Gastrocnemius medialis (tissue), 4 donors: ENCODE measurements around the gene NR6A1. TPM values are rescaled to one million over a fixed set of nuclear protein-coding genes. Genes with fewer than 3 reads are reported as not detected.
"Not testable (repeated sequence)": the region's sequence is repeated elsewhere in the genome, so short reads cannot be mapped to it uniquely, and the experiment has no call there.

ENCODE experiments used
- ATAC-seq, 2 donors: fragments of 150-250 bp; one replicate each; pipeline ENCODE4 v1.9.1; 2016
- DNase-seq, 2 donors: peaks; one replicate each; pipeline ENCODE4 v3.0.0-alpha.2; 2019
- H3K27ac ChIP-seq, 4 donors: fragments of 200-600 bp; sonication (generic); 1 replicate in 1 of 4; 2 replicates in 3 of 4; pipeline ENCODE4 v1.5.1; 2016 to 2018; ENCODE audit warnings: mild to moderate bottlenecking in 2 of 4, moderate library complexity in 1 of 4
- H3K27me3 ChIP-seq, 3 donors: fragments of 200-600 bp; sonication (generic) in 2 of 3; 1 replicate in 1 of 3; 2 replicates in 2 of 3; pipeline versions ENCODE4 v1.5.1 to v1.6.0; 2016 to 2019; ENCODE audit warnings: mild to moderate bottlenecking in 1 of 3, moderate library complexity in 1 of 3
- H3K36me3 ChIP-seq, 2 donors: fragments of 200-600 bp; sonication (generic) in 1 of 2; one replicate each; pipeline ENCODE4 v1.5.1; 2017 to 2018
- H3K4me1 ChIP-seq, 2 donors: fragments of 200-600 bp; sonication (generic) in 1 of 2; one replicate each; pipeline ENCODE4 v1.5.1; 2016 to 2017; ENCODE audit warnings: mild to moderate bottlenecking in 2 of 2
- H3K4me3 ChIP-seq, 4 donors: fragments of 200-600 bp; sonication (generic) in 3 of 4; 1 replicate in 1 of 4; 2 replicates in 3 of 4; pipeline ENCODE4 v1.5.1; 2016 to 2019; ENCODE audit warnings: mild to moderate bottlenecking in 2 of 4
- H3K9me3 ChIP-seq, 3 donors: fragments of 200-600 bp; sonication (generic) in 2 of 3; 1 replicate in 1 of 3; 2 replicates in 2 of 3; pipeline ENCODE4 v1.5.1; 2016 to 2019
- CTCF ChIP-seq, 5 experiments: fragments of 450-650 bp in 3 of 5; fragments of 200-600 bp in 2 of 5; sonication (generic) in 2 of 5; IDR thresholded peaks in 4 of 5; conservative IDR thresholded peaks in 1 of 5; 1 replicate in 4 of 5; 2 replicates in 1 of 5; pipeline ENCODE4 v1.5.1; 2016 to 2019; ENCODE audit warnings: antibody characterized with exemption in 5 of 5, mild to moderate bottlenecking in 3 of 5, moderate library complexity in 3 of 5
- POLR2A ChIP-seq, 2 donors: fragments of 450-650 bp; IDR thresholded peaks; one replicate each; pipeline ENCODE4 v1.6.1; 2017; ENCODE audit warnings: antibody characterized with exemption in 2 of 2, mild to moderate bottlenecking in 2 of 2, moderate library complexity in 2 of 2
- in situ Hi-C, 4 donors: fragments of 200-750 bp; cut with MboI; loops; one replicate each; pipeline versions ENCODE4 v1.15.0 to v1.8.0; 2017; ENCODE audit warnings: low sequenced_read_pairs in 4 of 4
- intact Hi-C: fragments of 100-400 bp; cut with DNase I; formaldehyde crosslinking; loops from one replicate; pipeline ENCODE4 v1.15.1; 2023; ENCODE audit warnings: low total_unique reads
- total RNA-seq, 4 donors: library from RNA; depleted of rRNA; stranded (reverse); fragments of >200 nt; gene quantifications; one replicate each; pipeline versions ENCODE4 v1.1.0 to v1.2.3, GENCODE V29; 2016

NR6A1 gene
- total RNA-seq, 4 donors from 2014 or later = 0.58 to 5.6 (median 2.1) TPM

GRCh38 chr9:124776618-124776953 is 5.5 kb upstream of the NR6A1 start:
- peak in 1 of 2 donors; percentile 52 for DNase-seq
- peaks cover 23 to 28% of the 10 kb centered on the region in 2 donors for H3K4me1 ChIP-seq
- peak; percentile 31 to 42 for ATAC-seq
- intact Hi-C loops = loop anchor here (2.0 to 10.0 kb wide), 2 partner anchors 18 to 468 kb away; partner anchors contain the start of gene HSPA5
- peak overlapping the region; percentile 37 to 73 (median 52) for H3K4me3 ChIP-seq
- no peaks in the 10 kb centered on the region for H3K27me3 ChIP-seq
- no peaks in the 10 kb centered on the region for H3K9me3 ChIP-seq
- no peaks in the 10 kb centered on the region for H3K36me3 ChIP-seq
- H3K27ac ChIP-seq = peak overlapping the region in 3 of 4 donors; percentile 23 to 53 (median 51)
- TF ChIP-seq POLR2A (IDR thresholded peaks at IDR 0.05) = no peak
- no peak for TF ChIP-seq CTCF (IDR thresholded peaks at IDR 0.05 in 4 of 5, conservative IDR thresholded peaks at IDR 0.05 in 1 of 5)
- in situ Hi-C loops = no loop called here

GRCh38 chr9:124774129-124774978 is 3.2 kb upstream of the NR6A1 start:
- peak; percentile 85 to 94 (median 88) for TF ChIP-seq CTCF (IDR thresholded peaks at IDR 0.05 in 4 of 5, conservative IDR thresholded peaks at IDR 0.05 in 1 of 5)
- TF ChIP-seq POLR2A (IDR thresholded peaks at IDR 0.05) = no peak
- in situ Hi-C loops = loop anchor here (5.0 to 25.0 kb wide), 6 partner anchors 73 to 613 kb away; partner anchors contain the start of genes SCAI (in 2 of the 4) and WDR38 (in 2 of the 4)
- peak; percentile 8 to 32 for ATAC-seq

DNA sequence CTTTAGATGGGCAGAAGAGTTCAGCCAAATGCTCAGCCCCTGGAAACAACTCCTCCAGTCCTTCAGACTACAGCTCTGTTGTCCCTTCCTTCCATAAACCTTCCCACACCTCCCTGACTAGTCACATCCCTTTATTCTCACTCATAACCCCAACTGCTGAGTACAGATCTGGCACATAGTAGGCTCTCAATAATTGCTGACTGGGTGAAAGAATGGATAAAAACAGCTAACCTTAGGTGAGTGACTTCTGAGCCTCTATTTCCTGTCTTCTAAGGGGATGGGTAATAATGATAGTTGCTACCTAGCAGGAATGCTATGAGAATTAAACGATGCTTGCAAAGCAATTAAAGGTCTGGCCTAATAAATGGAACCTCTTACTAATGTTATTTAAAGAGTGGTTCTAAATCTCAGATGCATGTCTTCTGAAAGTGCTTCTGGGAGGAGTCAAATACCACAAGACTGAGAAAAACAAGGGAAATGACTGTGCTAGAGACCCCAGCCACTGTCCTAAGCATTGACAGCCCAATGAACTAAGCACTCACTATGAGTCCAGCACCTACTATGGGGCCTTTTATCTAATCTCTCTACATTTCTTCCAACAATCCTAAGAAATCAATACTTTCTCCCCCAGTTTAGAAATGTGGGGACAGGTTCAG is 2.5 kb upstream of the NR6A1 start:
- H3K9me3 ChIP-seq = no peaks in the 10 kb centered on the region
- H3K27ac ChIP-seq = peak overlapping the region in 1 of 4 donors; percentile 24
- TF ChIP-seq CTCF (IDR thresholded peaks at IDR 0.05 in 4 of 5, conservative IDR thresholded peaks at IDR 0.05 in 1 of 5) = no peak
- TF ChIP-seq POLR2A (IDR thresholded peaks at IDR 0.05) = no peak
- peaks cover 23 to 24% of the 10 kb centered on the region in 2 donors for H3K4me1 ChIP-seq
- intact Hi-C loops (loop anchor here (5.0 to 10.0 kb wide), 2 partner anchors 369 to 471 kb away; partner anchors contain the start of genes HSPA5 and SCAI), in situ Hi-C loops (loop anchor here (5.0 to 25.0 kb wide), 6 partner anchors 74 to 614 kb away; partner anchors contain the start of genes SCAI (in 2 of the 4) and WDR38 (in 2 of the 4))
- DNase-seq (no peak), ATAC-seq (no peak)
- H3K4me3 ChIP-seq = no peak overlapping the region
- no peaks in the 10 kb centered on the region for H3K36me3 ChIP-seq
- H3K27me3 ChIP-seq = peaks cover 8 to 14% (median 10%) of the 10 kb centered on the region in 3 donors

More at GRCh38 chr9:124774129-124774978, 3.2 kb upstream of the NR6A1 start:
- Histone ChIP-seq H3K4me3 (no peak overlapping the region), H3K27me3 (peaks cover 5 to 7% (median 6%) of the 10 kb centered on the region in 3 donors), H3K9me3 (no peaks in the 10 kb centered on the region), H3K36me3 (no peaks in the 10 kb centered on the region), H3K4me1 (peaks cover 26 to 28% of the 10 kb centered on the region in 2 donors), H3K27ac (peak overlapping the region; percentile 24 to 65 (median 44))
- peak; percentile 66 to 79 for DNase-seq
- intact Hi-C loops = loop anchor here (5.0 to 10.0 kb wide), 2 partner anchors 368 to 470 kb away; partner anchors contain the start of genes HSPA5 and SCAI

DNA sequence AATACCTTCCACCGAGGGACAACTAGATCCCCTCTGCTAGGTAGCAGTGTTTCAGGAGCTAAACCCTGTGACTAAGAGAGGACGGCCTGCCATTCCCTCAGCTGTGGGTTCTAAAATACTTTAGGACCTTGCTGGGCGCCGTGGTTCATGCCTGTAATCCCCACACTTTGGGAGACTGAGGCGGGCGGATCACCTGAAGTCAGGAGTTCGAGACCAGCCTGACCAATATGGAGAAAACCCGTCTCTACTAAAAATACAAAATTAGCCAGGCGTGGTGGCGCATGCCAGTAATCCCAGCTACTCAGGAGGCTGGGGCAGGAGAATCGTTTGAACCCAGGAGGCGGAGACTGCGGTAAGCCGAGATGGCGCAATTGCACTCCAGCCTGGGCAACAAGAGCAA is 1.8 kb upstream of the NR6A1 start:
- ATAC-seq, H3K36me3 ChIP-seq, DNase-seq, H3K9me3 ChIP-seq, H3K4me3 ChIP-seq: not testable (repeated sequence)
- Histone ChIP-seq H3K4me1 (peaks cover 23 to 24% of the 10 kb centered on the region in 2 donors), H3K27ac (peak overlapping the region; percentile 77 to 87 (median 80)), H3K27me3 (peaks cover 8 to 21% (median 11%) of the 10 kb centered on the region in 3 donors)
- intact Hi-C loops (loop anchor here (1.0 to 10.0 kb wide), 3 partner anchors 79 to 472 kb away; partner anchors contain the start of genes HSPA5 and SCAI), in situ Hi-C loops (loop anchor here (5.0 to 25.0 kb wide), 6 partner anchors 74 to 614 kb away; partner anchors contain the start of genes SCAI (in 2 of the 4) and WDR38 (in 2 of the 4))
